Measurements from ENCODE around the gene SHISA7. TPM values are rescaled to one million over a fixed set of nuclear protein-coding genes. Genes with fewer than 3 reads are reported as not detected.
A peak's percentile ranks its signal among the peaks of the same experiment; 100 is the strongest.

SHISA7 gene
- total RNA-seq, 1 donor from 2014 or later, result not detected

GRCh38 chr19:55485439-55486011 lies 42.4 kb upstream of the SHISA7 start:
- Mint-ChIP-seq H3K4me1 (ENCODE audit: low read depth) (peaks cover 11% of the 10 kb centered on the region), H3K9me3 (no peaks in the 10 kb centered on the region), H3K27me3 (ENCODE audit: insufficient read depth) (no peaks in the 10 kb centered on the region), H3K4me3 (peak overlapping the region; percentile 80), H3K36me3 (ENCODE audit: low read depth) (no peaks in the 10 kb centered on the region), H3K27ac (peak overlapping the region; percentile 48)
- intact Hi-C loops (cut with micrococcal nuclease), result loop anchor here (1.0 kb wide), 2 partner anchors 9 to 24 kb away; partner anchors contain the start of genes ISOC2 and ZNF628
- DNase-seq (ENCODE audit: low spot score), result no peak

GRCh38 chr19:55484593-55485438 lies 41.7 kb upstream of the SHISA7 start, which contains the start of gene NAT14:
Gene NAT14 (plus strand): TSS chr19:55485188. CDS start chr19:55485709, 521 bp downstream.
- H3K4me3 Mint-ChIP-seq, result peak within 1 kb of the TSS; percentile 80
- peak within 1 kb of the TSS; percentile 55 for H3K27ac Mint-ChIP-seq
- H3K27me3 Mint-ChIP-seq (ENCODE audit: insufficient read depth), result no peaks in the 10 kb centered on the region
- no peaks in the 10 kb centered on the region for H3K36me3 Mint-ChIP-seq (ENCODE audit: low read depth)
- H3K9me3 Mint-ChIP-seq, result no peaks in the 10 kb centered on the region
- intact Hi-C loops (cut with micrococcal nuclease), result loop anchor here (1.0 kb wide), 2 partner anchors 9 to 24 kb away; partner anchors contain the start of genes ISOC2 and ZNF628
- peak; percentile 64 for DNase-seq (ENCODE audit: low spot score)
- H3K4me1 Mint-ChIP-seq (ENCODE audit: low read depth), result peaks cover 11% of the 10 kb centered on the region

GRCh38 chr19:55483706-55484592 lies 40.8 kb upstream of the SHISA7 start:
- peaks cover 14% of the 10 kb centered on the region for H3K4me1 Mint-ChIP-seq (ENCODE audit: low read depth)
- intact Hi-C loops (cut with micrococcal nuclease), result no loop called here
- peak overlapping the region; percentile 65 for H3K4me3 Mint-ChIP-seq
- no peaks in the 10 kb centered on the region for H3K36me3 Mint-ChIP-seq (ENCODE audit: low read depth)
- no peaks in the 10 kb centered on the region for H3K9me3 Mint-ChIP-seq
- no peaks in the 10 kb centered on the region for H3K27me3 Mint-ChIP-seq (ENCODE audit: insufficient read depth)
- DNase-seq (ENCODE audit: low spot score), result no peak
- H3K27ac Mint-ChIP-seq, result no peak overlapping the region

- intact Hi-C loops (cut with micrococcal nuclease), result no loop called here
- Mint-ChIP-seq H3K4me3 (no peak overlapping the region), H3K9me3 (no peaks in the 10 kb centered on the region)
Observed at GRCh38 chr19:55482967-55483705, 40.0 kb upstream of the SHISA7 start.

DNA sequence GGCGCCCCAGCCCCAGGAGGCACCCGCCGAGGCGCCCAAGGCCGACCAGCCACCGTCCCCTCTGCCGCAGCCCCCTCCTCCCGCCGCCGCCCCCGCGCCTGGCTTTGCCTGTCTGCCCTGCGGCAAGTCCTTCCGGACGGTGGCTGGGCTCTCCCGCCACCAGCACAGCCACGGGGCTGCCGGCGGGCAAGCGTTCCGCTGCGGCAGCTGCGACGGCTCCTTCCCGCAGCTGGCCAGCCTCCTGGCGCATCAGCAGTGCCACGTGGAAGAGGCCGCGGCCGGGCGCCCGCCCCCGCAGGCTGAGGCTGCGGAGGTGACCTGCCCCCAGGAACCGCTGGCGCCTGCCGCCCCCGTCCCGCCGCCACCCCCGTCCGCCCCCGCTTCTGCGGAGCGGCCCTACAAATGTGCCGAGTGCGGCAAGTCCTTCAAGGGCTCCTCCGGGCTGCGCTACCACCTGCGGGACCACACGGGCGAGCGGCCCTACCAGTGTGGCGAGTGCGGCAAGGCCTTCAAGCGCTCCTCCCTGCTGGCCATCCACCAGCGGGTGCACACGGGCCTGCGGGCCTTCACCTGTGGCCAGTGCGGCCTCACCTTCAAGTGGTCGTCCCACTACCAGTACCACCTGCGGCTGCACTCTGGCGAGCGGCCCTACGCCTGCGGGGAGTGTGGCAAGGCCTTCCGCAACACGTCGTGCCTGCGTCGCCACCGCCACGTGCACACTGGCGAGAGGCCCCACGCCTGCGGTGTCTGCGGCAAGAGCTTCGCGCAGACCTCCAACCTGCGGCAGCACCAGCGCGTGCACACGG lies 39.3 kb upstream of the SHISA7 start:
- H3K9me3 Mint-ChIP-seq, result no peaks in the 10 kb centered on the region
- no peak overlapping the region for H3K27ac Mint-ChIP-seq

More at GRCh38 chr19:55482967-55483705, 40.0 kb upstream of the SHISA7 start:
- DNase-seq (ENCODE audit: low spot score), result no peak
- Mint-ChIP-seq H3K27ac (no peak overlapping the region), H3K27me3 (ENCODE audit: insufficient read depth) (no peaks in the 10 kb centered on the region), H3K36me3 (ENCODE audit: low read depth) (no peaks in the 10 kb centered on the region), H3K4me1 (ENCODE audit: low read depth) (peaks cover 22% of the 10 kb centered on the region)

GRCh38 chr19:55481794-55482155 lies 38.7 kb upstream of the SHISA7 start:
- DNase-seq (ENCODE audit: low spot score), result no peak
- Mint-ChIP-seq H3K4me3 (no peak overlapping the region), H3K9me3 (no peaks in the 10 kb centered on the region), H3K4me1 (ENCODE audit: low read depth) (peaks cover 24% of the 10 kb centered on the region), H3K36me3 (ENCODE audit: low read depth) (no peaks in the 10 kb centered on the region), H3K27ac (no peak overlapping the region), H3K27me3 (ENCODE audit: insufficient read depth) (no peaks in the 10 kb centered on the region)
- intact Hi-C loops (cut with micrococcal nuclease), result no loop called here

More for the DNA sequence above, 39.3 kb upstream of the SHISA7 start:
- peaks cover 25% of the 10 kb centered on the region for H3K4me1 Mint-ChIP-seq (ENCODE audit: low read depth)
- no peak overlapping the region for H3K4me3 Mint-ChIP-seq
- no peaks in the 10 kb centered on the region for H3K27me3 Mint-ChIP-seq (ENCODE audit: insufficient read depth)
- no peak for DNase-seq (ENCODE audit: low spot score)
- intact Hi-C loops (cut with micrococcal nuclease), result no loop called here
- H3K36me3 Mint-ChIP-seq (ENCODE audit: low read depth), result no peaks in the 10 kb centered on the region

DNA sequence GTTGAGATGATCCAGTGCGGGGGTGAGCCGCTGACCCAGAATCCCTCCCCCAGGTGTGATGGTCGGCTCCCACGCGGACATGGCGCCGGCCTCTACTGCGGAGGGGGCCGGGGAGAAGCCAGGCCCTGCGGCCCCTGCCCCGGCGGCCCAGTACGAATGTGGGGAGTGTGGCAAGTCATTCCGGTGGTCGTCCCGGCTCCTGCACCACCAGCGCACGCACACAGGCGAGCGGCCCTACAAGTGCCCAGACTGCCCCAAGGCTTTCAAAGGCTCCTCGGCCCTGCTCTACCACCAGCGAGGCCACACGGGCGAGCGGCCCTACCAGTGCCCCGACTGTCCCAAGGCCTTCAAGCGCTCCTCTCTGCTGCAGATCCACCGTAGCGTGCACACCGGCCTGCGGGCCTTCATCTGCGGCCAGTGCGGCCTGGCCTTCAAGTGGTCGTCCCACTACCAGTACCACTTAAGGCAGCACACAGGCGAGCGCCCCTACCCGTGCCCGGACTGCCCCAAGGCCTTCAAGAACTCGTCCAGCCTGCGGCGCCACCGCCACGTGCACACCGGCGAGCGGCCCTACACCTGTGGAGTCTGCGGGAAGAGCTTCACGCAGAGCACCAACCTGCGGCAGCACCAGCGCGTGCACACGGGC lies 38.2 kb upstream of the SHISA7 start:
- H3K4me1 Mint-ChIP-seq (ENCODE audit: low read depth), result peaks cover 24% of the 10 kb centered on the region
- H3K4me3 Mint-ChIP-seq, result no peak overlapping the region
- no peaks in the 10 kb centered on the region for H3K27me3 Mint-ChIP-seq (ENCODE audit: insufficient read depth)
- no peaks in the 10 kb centered on the region for H3K9me3 Mint-ChIP-seq
- intact Hi-C loops (cut with micrococcal nuclease), result no loop called here
- DNase-seq (ENCODE audit: low spot score), result no peak
- H3K36me3 Mint-ChIP-seq (ENCODE audit: low read depth), result no peaks in the 10 kb centered on the region
- no peak overlapping the region for H3K27ac Mint-ChIP-seq

GRCh38 chr19:55479451-55480230 lies 36.5 kb upstream of the SHISA7 start:
- Mint-ChIP-seq H3K36me3 (ENCODE audit: low read depth) (no peaks in the 10 kb centered on the region), H3K27ac (no peak overlapping the region), H3K4me3 (no peak overlapping the region), H3K4me1 (ENCODE audit: low read depth) (peaks cover 18% of the 10 kb centered on the region), H3K27me3 (ENCODE audit: insufficient read depth) (no peaks in the 10 kb centered on the region), H3K9me3 (no peaks in the 10 kb centered on the region)
- intact Hi-C loops (cut with micrococcal nuclease), result loop anchor here (5.0 kb wide), 1 partner anchor 1088 kb away; the partner anchor contains the start of gene ZNF470
- DNase-seq (ENCODE audit: low spot score), result no peak

DNA sequence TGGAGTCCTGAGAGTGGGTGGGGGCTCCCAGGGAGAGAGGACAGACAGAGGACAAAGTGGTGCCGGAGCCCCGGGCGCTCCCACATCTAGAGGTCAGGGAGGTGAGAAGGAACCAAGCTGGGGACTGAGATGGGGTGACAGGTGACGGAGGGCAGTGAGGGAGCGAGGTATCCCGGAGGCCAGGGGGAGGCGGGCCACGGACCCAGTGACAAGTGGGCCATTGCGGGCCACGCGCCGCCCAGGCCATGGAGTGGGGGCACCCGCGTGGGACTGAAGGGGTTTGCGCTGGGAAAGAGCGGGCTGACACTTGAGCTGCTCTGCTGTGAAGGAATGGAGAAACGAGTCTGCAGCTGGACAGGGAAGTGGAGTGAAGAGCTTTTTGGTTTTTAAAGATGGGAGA lies 35.9 kb upstream of the SHISA7 start:
- no peaks in the 10 kb centered on the region for H3K27me3 Mint-ChIP-seq (ENCODE audit: insufficient read depth)
- H3K27ac Mint-ChIP-seq, result no peak overlapping the region
- intact Hi-C loops (cut with micrococcal nuclease), result loop anchor here (5.0 kb wide), 1 partner anchor 1088 kb away; the partner anchor contains the start of gene ZNF470
- H3K4me3 Mint-ChIP-seq, result peak overlapping the region; percentile 9
- H3K9me3 Mint-ChIP-seq, result no peaks in the 10 kb centered on the region
- H3K36me3 Mint-ChIP-seq (ENCODE audit: low read depth), result no peaks in the 10 kb centered on the region
- H3K4me1 Mint-ChIP-seq (ENCODE audit: low read depth), result peaks cover 18% of the 10 kb centered on the region
- DNase-seq (ENCODE audit: low spot score), result no peak

DNA sequence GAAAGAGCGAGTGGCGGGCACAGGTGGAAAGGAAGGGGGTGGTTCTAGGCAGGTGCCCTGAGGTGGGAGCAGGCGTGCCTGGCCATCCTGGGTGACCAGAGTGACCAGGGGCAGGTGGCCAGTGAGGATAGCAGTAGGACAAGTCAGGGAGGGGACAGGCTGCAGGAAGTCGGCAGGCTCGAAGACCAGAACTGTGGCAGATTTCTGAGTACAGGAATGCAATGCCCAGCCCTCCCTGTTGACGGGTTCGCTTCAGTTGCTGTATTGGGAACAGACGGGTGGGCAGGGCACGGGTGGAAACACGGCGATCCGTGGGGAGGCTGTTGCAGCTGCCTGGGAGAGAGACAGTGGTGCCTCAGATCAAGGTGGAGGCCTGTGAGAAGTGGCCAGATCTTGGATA lies 35.3 kb upstream of the SHISA7 start:
- H3K27me3 Mint-ChIP-seq (ENCODE audit: insufficient read depth), result no peaks in the 10 kb centered on the region
- DNase-seq (ENCODE audit: low spot score), result no peak
- intact Hi-C loops (cut with micrococcal nuclease), result loop anchor here (5.0 kb wide), 1 partner anchor 1089 kb away; the partner anchor contains the start of gene ZNF470
- H3K4me1 Mint-ChIP-seq (ENCODE audit: low read depth), result peaks cover 18% of the 10 kb centered on the region
- no peak overlapping the region for H3K27ac Mint-ChIP-seq
- H3K4me3 Mint-ChIP-seq, result peak overlapping the region; percentile 91
- H3K9me3 Mint-ChIP-seq, result no peaks in the 10 kb centered on the region
- H3K36me3 Mint-ChIP-seq (ENCODE audit: low read depth), result no peaks in the 10 kb centered on the region

All from activated T-helper 1 cell treated with anti-CD3 and anti-CD28 coated beads, Interleukin-12 subunit alpha, Interleukin-12 subunit beta, Interleukin-2, Interleukin-4 antibody, amounts not matched to agents 30 ng/mL and 10 ng/mL and 1 ng/mL, durations not matched to agents 14 hours and 24 hours and 36 hours (primary cell).